HepG2 (cell line): Measurements from ENCODE around the gene PLEKHG2. TPM values are rescaled to one million over a fixed set of nuclear protein-coding genes. Genes with fewer than 3 reads are reported as not detected.
"Not testable (repeated sequence)": the region's sequence is repeated elsewhere in the genome, so short reads cannot be mapped to it uniquely, and the experiment has no call there.

ENCODE experiments used
- ATAC-seq: fragments of 200-7000 bp; cut with Tn5 transposase; 3 replicates; pipeline ENCODE4 v1.9.1; 2020; ENCODE audit warnings: mild to moderate bottlenecking, moderate library complexity
- BruUV-seq: library from RNA; stranded (reverse); fragments of 400-500 nt; replicated peaks from 2 replicates; lab custom pipeline; 2021; lab: Mats Ljungman, UMichigan
- CTCF ChIA-PET: fragments of 300-600 bp; formaldehyde crosslinking; extraction: SDS; loops from one replicate; lab custom pipeline; 2021; ENCODE audit warnings: low total read pairs, inconsistent platforms, low intra/inter-chr PET ratio; lab: Yijun Ruan, JAX
- POLR2A ChIA-PET: fragments of 350-600 bp; sonication (Branson Sonifier 250); formaldehyde crosslinking; loops from one replicate; lab custom pipeline; 2020; ENCODE audit warnings: antibody characterized with exemption, inconsistent platforms; lab: Yijun Ruan, JAX
- DNase-seq: peaks from one replicate; pipeline ENCODE4 v3.0.0-alpha.2; 2015; ENCODE audit warnings: low spot score
- FAIRE-seq: peaks from 3 replicates; lab custom pipeline; 2011; peaks lifted over from hg19 to GRCh38; lab: Jason Lieb, UNC
- H2AFZ ChIP-seq: one replicate; pipeline ENCODE4 v1.6.1; 2011; ENCODE audit warnings: low read length, inconsistent platforms
- H3K27ac ChIP-seq: fragments of 300-600 bp; 3 replicates; pipeline ENCODE4 v1.8.0; 2011; ENCODE audit warnings: mixed run types, mild to moderate bottlenecking, mixed read lengths, low read length, inconsistent platforms; ENCODE audit not compliant: insufficient read depth; ENCODE audit errors: extremely low read length
- H3K27me3 ChIP-seq, 2 experiments: fragments of 200-600 bp in 1 of 2; 2 replicates in 1 of 2; 3 replicates in 1 of 2; pipeline versions ENCODE4 v1.6.0 to v1.8.0; 2011; ENCODE audit warnings: low read length in 2 of 2, mild to moderate bottlenecking in 2 of 2, moderate library complexity in 2 of 2, inconsistent platforms in 1 of 2; ENCODE audit not compliant: insufficient read depth in 2 of 2, control insufficient read depth in 1 of 2
- H3K36me3 ChIP-seq, 2 experiments: fragments of 200-600 bp in 1 of 2; replicated peaks in 1 of 2; 2 replicates in 1 of 2; 3 replicates in 1 of 2; pipeline versions ENCODE4 v1.5.1 to v1.8.0; 2011; ENCODE audit warnings: low read length in 2 of 2, inconsistent platforms in 1 of 2; ENCODE audit not compliant: insufficient read depth in 2 of 2, control insufficient read depth in 1 of 2
- H3K4me1 ChIP-seq: 2 replicates; pipeline ENCODE4 v1.5.1; 2012; ENCODE audit warnings: low read length, inconsistent platforms; ENCODE audit not compliant: insufficient read depth
- H3K4me2 ChIP-seq: 2 replicates; pipeline ENCODE4 v1.6.0; 2011; ENCODE audit warnings: low read depth, low read length, inconsistent platforms
- H3K4me3 ChIP-seq, 3 experiments: fragments of 200-600 bp in 1 of 3; sonication (generic), shearing (Covaris generic) in 1 of 3; replicated peaks in 1 of 3; 2 replicates each; pipeline ENCODE4 v1.5.1; 2011 to 2016; ENCODE audit warnings: low read length in 3 of 3, inconsistent platforms in 2 of 3, low read depth in 2 of 3, mild to moderate bottlenecking in 2 of 3, control low read depth in 1 of 3, mixed read lengths in 1 of 3; ENCODE audit not compliant: insufficient read depth in 1 of 3
- H3K79me2 ChIP-seq: one replicate; pipeline ENCODE4 v1.6.1; 2011; ENCODE audit warnings: low read length, inconsistent platforms; ENCODE audit not compliant: insufficient read depth
- H3K9ac ChIP-seq: 2 replicates; pipeline ENCODE4 v1.6.0; 2011; ENCODE audit warnings: mild to moderate bottlenecking, low read depth, low read length, inconsistent platforms; ENCODE audit not compliant: insufficient read depth
- H3K9me3 ChIP-seq: 2 replicates; pipeline ENCODE4 v1.5.1; 2012; ENCODE audit warnings: mild to moderate bottlenecking, low read length
- H4K20me1 ChIP-seq: 2 replicates; pipeline ENCODE4 v1.6.0; 2011; ENCODE audit warnings: inconsistent platforms, mild to moderate bottlenecking, low read length, moderate library complexity; ENCODE audit not compliant: insufficient read depth
- ASH2L ChIP-seq: fragments of 300-600, 200-600 bp; sonication (generic); IDR thresholded peaks from 2 replicates; pipeline ENCODE4 v1.7.0; 2017; ENCODE audit warnings: low read depth, mild to moderate bottlenecking, moderate library complexity, mixed read lengths, low read length; ENCODE audit not compliant: insufficient read length
- FOXP1 ChIP-seq, 2 experiments: fragments of 450-650 bp in 1 of 2; IDR thresholded peaks; 2 replicates each; pipeline ENCODE4 v1.6.1; 2017 to 2018; ENCODE audit warnings: antibody characterized with exemption in 1 of 2
- GFI1 ChIP-seq: sonication (generic); formaldehyde crosslinking; IDR thresholded peaks from 2 replicates; pipeline ENCODE4 v1.5.0; 2020; ENCODE audit warnings: missing genetic modification reagents, mild to moderate bottlenecking, borderline replicate concordance
- JARID2 ChIP-seq: sonication (generic); formaldehyde crosslinking; IDR thresholded peaks from 2 replicates; pipeline ENCODE4 v1.8.1; 2023; ENCODE audit warnings: missing genetic modification reagents, inconsistent platforms; ENCODE audit not compliant: insufficient replicate concordance
- KDM5B ChIP-seq: sonication (generic); formaldehyde crosslinking; IDR thresholded peaks from 2 replicates; pipeline ENCODE4 v1.4.0; 2020; ENCODE audit warnings: missing genetic modification reagents, mild to moderate bottlenecking, borderline replicate concordance
- POGK ChIP-seq: sonication (generic); formaldehyde crosslinking; conservative IDR thresholded peaks from 2 replicates; pipeline ENCODE4 v1.8.0; 2022; ENCODE audit warnings: mild to moderate bottlenecking, moderate library complexity, missing genetic modification reagents
- RARA ChIP-seq: IDR thresholded peaks from 2 replicates; pipeline ENCODE4 v1.6.1; 2016; ENCODE audit warnings: missing genetic modification reagents, missing compliant biosample characterization
- ZFAT ChIP-seq: sonication (generic); formaldehyde crosslinking; conservative IDR thresholded peaks from 2 replicates; pipeline ENCODE4 v1.8.1; 2023; ENCODE audit warnings: missing genetic modification reagents, inconsistent platforms
- ZFP62 ChIP-seq: sonication (generic); formaldehyde crosslinking; IDR thresholded peaks from 2 replicates; pipeline ENCODE4 v1.4.0; 2020; ENCODE audit warnings: missing genetic modification reagents
- ZNF816 ChIP-seq: sonication (generic); formaldehyde crosslinking; IDR thresholded peaks from 2 replicates; pipeline ENCODE4 v1.8.0; 2022; ENCODE audit warnings: missing genetic modification reagents, mild to moderate bottlenecking, borderline replicate concordance
- ZSCAN25 ChIP-seq: sonication (generic); formaldehyde crosslinking; IDR thresholded peaks from 2 replicates; pipeline ENCODE4 v1.8.0; 2022; ENCODE audit warnings: mild to moderate bottlenecking, missing genetic modification reagents
- WGBS: methylation state at CpG from one replicate; pipeline ENCODE4 v1.1.6; 2017; ENCODE audit warnings: low lambda C conversion rate; 5-methylcytosine and 5-hydroxymethylcytosine counted together
- in situ Hi-C: cut with HindIII; loops from 2 replicates; pipeline ENCODE4 v1.10.0; 2017; ENCODE audit warnings: low pct_unique_long_range_greater_than_20kb; ENCODE audit not compliant: extremely low pct_ligation_motif_present
- intact Hi-C: fragments of 100-400 bp; cut with micrococcal nuclease; formaldehyde crosslinking; loops from one replicate; pipeline ENCODE4 v1.10.0; 2022; ENCODE audit not compliant: unreplicated experiment
- polyA plus RNA-seq, 8 experiments: library from polyadenylated mRNA; depleted of rRNA in 3 of 8; stranded (reverse) in 7 of 8; unstranded in 1 of 8; fragments of >200 nt; fragmentation: Illumina TruSeq in 4 of 8; extraction: Trizol in 4 of 8; gene quantifications; 2 replicates each; pipeline versions ENCODE4 v1.2.1 to v1.2.3, GENCODE V29; 2011 to 2016; ENCODE audit warnings: low read depth in 4 of 8, missing spikeins in 1 of 8, mixed read lengths in 1 of 8; ENCODE audit not compliant: insufficient read depth in 1 of 8
- total RNA-seq, 5 experiments: library from RNA; depleted of rRNA; stranded (reverse); fragments of >200 nt; fragmentation: Illumina TruSeq; extraction: Trizol; gene quantifications; 2 replicates each; pipeline ENCODE4 v1.2.3, GENCODE V29; 2016; ENCODE audit warnings: low read depth in 1 of 5

Gene PLEKHG2
- total and polyA plus RNA-seq, 2 of the 13 experiments (the other 11 are each of a cell fraction or from before 2014, with no cell fraction given), result 3.6 to 6.8 TPM

GRCh38 chr19:39377373-39378362 is 34.8 kb upstream of the PLEKHG2 start (continued):
- TF ChIP-seq POGK (CRISPR knock-in tag) (no peak), ASH2L (no peak), FOXP1 (IDR thresholded peaks at IDR 0.05) (no peak), FOXP1 (CRISPR knock-in tag; IDR thresholded peaks at IDR 0.05) (no peak), GFI1 (CRISPR knock-in tag) (no peak), ZFAT (CRISPR knock-in tag) (no peak), ZNF816 (CRISPR knock-in tag) (no peak), RARA (CRISPR knock-in tag) (no peak), ZSCAN25 (CRISPR knock-in tag) (no peak), ZFP62 (no peak), JARID2 (no peak), KDM5B (CRISPR knock-in tag) (0 out of 2 replicates have a peak, but pooled peaks have one; percentile 10)
- TF ChIP-seq, all 625 proteins: peak for 22

GRCh38 chr19:39379366-39379765 is 33.1 kb upstream of the PLEKHG2 start:
- intact Hi-C loops, BruUV-seq, H3K9ac ChIP-seq, H3K4me3 ChIP-seq, POLR2A ChIA-PET, CTCF ChIA-PET, H4K20me1 ChIP-seq, H3K9me3 ChIP-seq, in situ Hi-C loops, H3K4me2 ChIP-seq, H3K79me2 ChIP-seq, ATAC-seq, FAIRE-seq, H3K27me3 ChIP-seq, DNase-seq, H3K27ac ChIP-seq, H2AFZ ChIP-seq: not testable (repeated sequence)
- Histone ChIP-seq H3K36me3 (peaks cover 50 to 89% of the 10 kb centered on the region in 2 experiments), H3K4me1 (peaks cover 19% of the 10 kb centered on the region)
- WGBS, result 95% methylated on average over 4 of the region's 4 CpGs
